ENCODE measurements around the gene TLE2.

Gene TLE2

DNA sequence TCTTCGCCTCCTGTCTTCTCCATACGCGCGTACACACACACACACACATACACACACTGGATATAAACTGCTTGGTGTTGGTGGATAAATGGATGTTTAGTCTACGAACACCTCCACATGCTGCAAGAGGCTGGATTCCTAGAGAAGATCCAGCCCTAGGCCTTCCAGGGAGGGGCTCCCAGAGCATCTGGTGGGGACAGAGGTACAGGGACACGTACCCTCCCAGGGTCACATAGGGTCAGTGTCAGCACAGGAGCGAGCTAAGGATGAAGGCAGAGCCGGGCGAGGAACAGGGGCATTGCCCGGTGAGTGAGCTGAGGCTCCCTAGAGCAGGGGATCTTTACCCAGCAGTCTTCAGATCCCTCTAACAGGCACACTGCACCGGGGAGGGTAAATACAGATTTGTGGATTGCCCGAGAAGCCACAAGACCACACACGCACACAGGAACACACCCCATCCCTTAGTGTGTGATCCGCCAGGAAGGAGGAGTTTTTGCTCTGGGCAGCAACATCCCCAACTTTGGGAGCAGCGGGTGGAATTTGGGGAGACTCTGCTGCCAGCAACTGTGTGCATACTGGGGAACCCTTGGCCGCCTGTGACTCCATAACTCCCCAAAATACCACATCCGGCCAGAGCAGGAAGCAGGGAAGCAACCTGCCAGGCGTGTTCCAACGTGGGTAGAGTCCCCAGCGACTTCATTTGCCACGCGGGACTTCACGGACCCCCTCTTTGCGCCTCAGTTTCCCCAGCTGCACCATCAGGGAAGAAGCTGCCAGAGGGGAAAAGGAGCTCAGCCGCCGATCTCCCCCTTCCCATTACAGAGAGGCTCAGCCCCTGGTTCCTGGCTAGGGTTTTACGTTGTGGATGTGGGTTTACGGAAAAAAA is 5.8 kb upstream of the TLE2 start:
- ChIA-PET POLR2A (ENCODE audit: low non-redundant PET) (interaction anchor here (0.6 to 0.9 kb wide), 5 partner anchors 21 to 111 kb away, joined by 3 to 9 read pairs (median 3); partner anchors contain the start of gene TLE6), CTCF (interaction anchor here (0.7 to 1.5 kb wide), 3 partner anchors 18 to 268 kb away, joined by 3 to 9 read pairs (median 4); no protein-coding TSS in a partner anchor)
- DNase-seq (ENCODE audit: low spot score), result no peak
- TF ChIP-seq, protein P1, sequence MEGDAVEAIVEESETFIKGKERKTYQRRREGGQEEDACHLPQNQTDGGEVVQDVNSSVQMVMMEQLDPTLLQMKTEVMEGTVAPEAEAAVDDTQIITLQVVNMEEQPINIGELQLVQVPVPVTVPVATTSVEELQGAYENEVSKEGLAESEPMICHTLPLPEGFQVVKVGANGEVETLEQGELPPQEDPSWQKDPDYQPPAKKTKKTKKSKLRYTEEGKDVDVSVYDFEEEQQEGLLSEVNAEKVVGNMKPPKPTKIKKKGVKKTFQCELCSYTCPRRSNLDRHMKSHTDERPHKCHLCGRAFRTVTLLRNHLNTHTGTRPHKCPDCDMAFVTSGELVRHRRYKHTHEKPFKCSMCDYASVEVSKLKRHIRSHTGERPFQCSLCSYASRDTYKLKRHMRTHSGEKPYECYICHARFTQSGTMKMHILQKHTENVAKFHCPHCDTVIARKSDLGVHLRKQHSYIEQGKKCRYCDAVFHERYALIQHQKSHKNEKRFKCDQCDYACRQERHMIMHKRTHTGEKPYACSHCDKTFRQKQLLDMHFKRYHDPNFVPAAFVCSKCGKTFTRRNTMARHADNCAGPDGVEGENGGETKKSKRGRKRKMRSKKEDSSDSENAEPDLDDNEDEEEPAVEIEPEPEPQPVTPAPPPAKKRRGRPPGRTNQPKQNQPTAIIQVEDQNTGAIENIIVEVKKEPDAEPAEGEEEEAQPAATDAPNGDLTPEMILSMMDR (conservative IDR thresholded peaks at IDR 0.05; ENCODE audit: low read depth), result no peak
- H3K27ac ChIP-seq, result peak overlapping the region; percentile 94

DNA sequence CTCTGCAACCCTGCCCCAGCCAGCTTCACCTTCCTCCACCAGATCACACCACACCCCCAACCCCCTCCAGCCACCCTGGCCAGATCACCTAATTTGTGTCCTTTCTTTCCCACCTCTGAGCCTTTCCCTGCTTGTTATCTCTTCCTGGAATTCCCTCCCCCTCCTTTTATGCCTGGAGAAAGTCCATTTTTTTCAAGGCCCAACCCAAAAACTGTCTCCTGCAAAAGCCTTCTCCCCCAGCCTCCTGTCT is 5.3 kb upstream of the TLE2 start:
- POLR2A ChIA-PET (ENCODE audit: low non-redundant PET), result interaction anchor here (0.6 kb wide), 1 partner anchor 57 kb away, joined by 3 read pairs; the partner anchor contains the start of gene TLE6
- DNase-seq (ENCODE audit: low spot score), result no peak
- peak overlapping the region; percentile 94 for H3K27ac ChIP-seq
- TF ChIP-seq, protein P1 (conservative IDR thresholded peaks at IDR 0.05; ENCODE audit: low read depth), result no peak
- CTCF ChIA-PET, result no interaction called here

DNA sequence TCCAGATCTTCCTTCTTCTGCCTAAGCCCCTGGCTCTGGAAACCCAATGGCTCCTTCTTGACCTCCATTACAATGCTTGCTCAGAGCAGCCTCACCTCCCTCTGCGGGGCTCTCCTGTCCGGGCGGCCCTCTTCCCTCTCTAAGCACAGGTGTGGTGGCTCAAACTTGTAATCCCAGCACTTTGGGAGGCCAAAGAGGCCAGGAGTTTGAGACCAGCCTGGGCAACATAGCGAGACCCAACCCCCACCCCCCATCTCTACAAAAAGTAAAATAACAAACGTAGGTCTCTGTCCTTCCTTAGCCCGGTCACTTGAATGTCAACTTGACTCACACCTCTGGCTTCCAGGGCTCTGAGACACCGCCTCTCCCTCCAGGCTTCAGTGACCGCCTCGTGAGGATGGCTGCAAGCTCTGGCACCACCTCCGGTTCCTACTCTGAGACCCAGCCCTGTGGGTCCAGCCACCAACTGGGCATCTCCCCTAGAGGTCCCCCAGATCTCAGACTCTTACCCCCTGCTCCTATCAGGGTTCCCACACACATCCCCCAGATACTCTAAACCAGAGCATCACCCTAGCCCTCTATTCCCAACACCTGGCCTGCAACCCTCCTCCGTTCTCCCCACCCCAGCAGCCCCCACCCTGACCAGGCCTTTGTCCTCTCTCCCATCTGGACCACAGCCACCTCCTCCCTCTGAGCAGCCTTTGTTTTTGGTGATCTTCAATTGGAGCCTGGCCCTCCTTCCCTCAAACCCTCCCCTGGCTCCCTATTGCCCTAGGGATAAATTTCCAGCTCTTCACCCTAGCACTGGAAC is 4.7 kb upstream of the TLE2 start:
- ChIA-PET POLR2A (ENCODE audit: low non-redundant PET) (no interaction called here), CTCF (no interaction called here)
- TF ChIP-seq, protein P1 (conservative IDR thresholded peaks at IDR 0.05; ENCODE audit: low read depth), result no peak
- H3K27ac ChIP-seq, result peak overlapping the region; percentile 94
- DNase-seq (ENCODE audit: low spot score), result no peak

DNA sequence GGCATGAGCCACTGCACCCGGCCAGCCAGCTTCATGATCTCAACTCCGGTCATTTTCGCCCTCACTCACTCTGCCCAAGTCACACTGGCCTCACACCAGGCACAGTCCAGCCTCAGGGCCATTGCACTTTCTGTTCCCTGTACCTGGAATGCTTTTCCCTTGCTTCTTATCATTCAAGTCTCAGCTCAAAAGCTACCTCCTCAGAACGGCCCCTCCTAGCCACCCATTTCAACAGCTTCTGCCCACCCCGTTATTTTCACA is 2.5 kb upstream of the TLE2 start:
- TF ChIP-seq, protein P1 (conservative IDR thresholded peaks at IDR 0.05; ENCODE audit: low read depth), result no peak
- ChIA-PET POLR2A (ENCODE audit: low non-redundant PET) (no interaction called here), CTCF (interaction anchor here (0.6 to 0.7 kb wide), 2 partner anchors 8 to 189 kb away, joined by 3 to 4 read pairs; no protein-coding TSS in a partner anchor)
- peak overlapping the region; percentile 16; the same call in 1 of the 2 replicates for H3K27ac ChIP-seq
- DNase-seq (ENCODE audit: low spot score), result no peak

DNA sequence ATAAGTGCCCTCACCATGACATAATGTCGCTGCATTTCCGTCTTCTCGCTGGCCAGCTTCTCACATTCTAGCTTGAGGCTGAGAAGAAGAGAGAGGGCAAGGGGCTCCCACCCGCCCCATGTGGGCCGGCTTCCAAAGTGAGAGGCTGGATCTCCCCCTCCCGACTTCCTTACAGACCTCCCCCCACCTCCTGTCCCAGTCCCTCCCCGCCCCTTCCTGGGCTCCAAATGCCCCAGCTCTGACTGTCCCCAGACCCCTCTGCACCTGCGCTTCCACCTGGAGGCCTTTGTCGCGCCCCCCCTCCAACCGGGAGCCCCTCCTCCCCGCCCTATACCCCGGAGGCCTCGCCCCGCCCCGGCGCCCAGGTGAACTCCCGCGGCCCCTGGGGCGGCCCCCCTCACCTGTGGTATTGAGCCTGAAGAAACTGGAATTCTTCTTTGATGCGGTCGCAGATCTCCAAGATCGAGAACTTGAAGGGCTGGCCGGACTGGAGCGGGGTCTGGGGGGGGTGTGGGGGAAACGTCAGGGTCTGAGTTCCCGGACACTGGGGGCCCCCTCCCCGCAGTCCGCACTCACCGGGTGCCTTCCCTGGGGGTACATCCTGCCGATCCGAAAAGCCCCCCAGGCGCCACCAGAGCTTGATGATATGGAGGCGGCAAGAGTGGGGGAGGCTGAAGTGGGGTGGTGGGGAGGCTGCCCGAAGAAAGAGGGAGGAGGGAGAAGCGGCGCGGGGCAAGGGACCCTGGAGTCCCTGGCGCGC is 595 bp downstream of the TLE2 start:
- ChIA-PET POLR2A (ENCODE audit: low non-redundant PET) (no interaction called here), CTCF (no interaction called here)
- TF ChIP-seq, protein P1 (conservative IDR thresholded peaks at IDR 0.05; ENCODE audit: low read depth), result no peak
- DNase-seq (ENCODE audit: low spot score), result no peak
- H3K27ac ChIP-seq, result peak overlapping the region; percentile 37; the same call in 1 of the 2 replicates

DNA sequence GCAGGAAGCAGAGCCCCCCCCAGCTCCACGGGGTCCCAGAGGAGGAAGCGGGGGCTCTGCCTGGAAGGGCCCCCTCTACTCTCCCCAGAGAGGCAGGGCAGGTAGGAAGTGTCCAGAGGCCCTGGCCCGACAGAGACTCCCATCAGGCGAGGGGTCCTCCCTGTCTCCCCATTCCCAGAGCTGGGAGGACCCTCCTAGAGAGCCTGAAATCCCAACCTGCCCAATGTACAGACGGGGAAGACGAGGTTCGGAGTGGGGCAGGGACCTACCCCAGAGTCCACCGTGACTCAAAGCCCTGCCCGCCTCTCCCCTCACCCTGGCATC is 1.1 kb downstream of the TLE2 start:
- CTCF ChIA-PET, result no interaction called here
- no peak for DNase-seq (ENCODE audit: low spot score)
- peak overlapping the region; percentile 8; the same call in 1 of the 2 replicates for H3K27ac ChIP-seq
- POLR2A ChIA-PET (ENCODE audit: low non-redundant PET), result no interaction called here
- TF ChIP-seq, protein P1 (conservative IDR thresholded peaks at IDR 0.05; ENCODE audit: low read depth), result no peak
